Kidney (tissue), 14 donors: ENCODE measurements around the gene HSD17B3. TPM values are rescaled to one million over a fixed set of nuclear protein-coding genes. Genes with fewer than 3 reads are reported as not detected.

Experiments
- DNase-seq, 5 donors: peaks; one replicate each; pipeline ENCODE4 v3.0.0-alpha.2; 2013 to 2020
- FAIRE-seq: peaks from 2 replicates; lab custom pipeline; 2012; peaks lifted over from hg19 to GRCh38; lab: Jason Lieb, UNC
- H3K27ac ChIP-seq, 2 donors: one replicate each; pipeline ENCODE4 v1.7.0; 2013; ENCODE audit warnings: low read depth in 2 of 2, low read length in 2 of 2, inconsistent platforms in 1 of 2
- H3K27me3 ChIP-seq: one replicate; pipeline ENCODE4 v1.7.1; 2013; ENCODE audit warnings: low read length, inconsistent platforms; ENCODE audit not compliant: control insufficient read depth, insufficient read depth
- H3K36me3 ChIP-seq, 3 donors: one replicate each; pipeline versions ENCODE4 v1.7.0 to v1.7.1; 2013; ENCODE audit warnings: low read length in 3 of 3, control low read depth in 1 of 3, inconsistent platforms in 1 of 3; ENCODE audit not compliant: insufficient read depth in 3 of 3, control insufficient read depth in 2 of 3
- H3K4me1 ChIP-seq, 3 donors: one replicate each; pipeline versions ENCODE4 v1.7.0 to v1.7.1; 2013; ENCODE audit warnings: low read length in 3 of 3, inconsistent platforms in 1 of 3, low read depth in 1 of 3; ENCODE audit not compliant: control insufficient read depth in 2 of 3, insufficient read depth in 2 of 3
- H3K4me3 ChIP-seq, 3 donors: one replicate each; pipeline versions ENCODE4 v1.7.0 to v1.8.1; 2013; ENCODE audit warnings: low read length in 3 of 3, control low read depth in 1 of 3, inconsistent platforms in 1 of 3
- H3K9ac ChIP-seq, 3 donors: one replicate each; pipeline versions ENCODE4 v1.7.0 to v1.7.1; 2013; ENCODE audit warnings: low read length in 3 of 3, control low read depth in 1 of 3, inconsistent platforms in 1 of 3
- H3K9me3 ChIP-seq, 3 donors: one replicate each; pipeline versions ENCODE4 v1.7.0 to v1.7.1; 2013; ENCODE audit warnings: low read length in 3 of 3, control low read depth in 1 of 3, inconsistent platforms in 1 of 3; ENCODE audit not compliant: control insufficient read depth in 2 of 3, insufficient read depth in 1 of 3
- intact Hi-C: fragments of 100-400 bp; cut with DNase I; formaldehyde crosslinking; loops from one replicate; pipeline ENCODE4 v1.11.1; 2022
- polyA plus RNA-seq: library from polyadenylated mRNA; stranded (reverse); fragments of 350-450 nt; fragmentation: Illumina TruSeq; extraction: RNeasy Lipid Tissue Mini Kit (QIAGEN cat#74804); gene quantifications from one replicate; pipeline ENCODE4 v1.2.3, GENCODE V29; 2014; ENCODE audit warnings: low read depth, low replicate concordance; ENCODE audit not compliant: insufficient read depth
- total RNA-seq: library from RNA; stranded (reverse); fragmentation: NEBNext Ultra II Directional; extraction: Animal tissue kit (Norgen Biotek cat#: 25700); gene quantifications from one replicate; pipeline ENCODE4 v1.2.1, GENCODE V29; 2021
- TF ChIP-seq, protein P1 (sequence below): IDR thresholded peaks from 3 replicates; pipeline ENCODE4 v1.5.1; 2012; ENCODE audit warnings: mild to moderate bottlenecking, moderate library complexity, borderline replicate concordance; ENCODE audit not compliant: insufficient read depth; ENCODE audit errors: extremely low read depth
- donor health status: control.
- donor health status: control.
- donor health status: control.
- donor health status: control.
- donor health status: control.
- donor health status: DM: yes; HTN: yes; CAD: no.
- donor health status: Normal renal cell carcinoma (clear cell type).

The HSD17B3 gene
- total and polyA plus RNA-seq, 2 donors from 2014 or later = 0.66 to 2.0 TPM

DNA sequence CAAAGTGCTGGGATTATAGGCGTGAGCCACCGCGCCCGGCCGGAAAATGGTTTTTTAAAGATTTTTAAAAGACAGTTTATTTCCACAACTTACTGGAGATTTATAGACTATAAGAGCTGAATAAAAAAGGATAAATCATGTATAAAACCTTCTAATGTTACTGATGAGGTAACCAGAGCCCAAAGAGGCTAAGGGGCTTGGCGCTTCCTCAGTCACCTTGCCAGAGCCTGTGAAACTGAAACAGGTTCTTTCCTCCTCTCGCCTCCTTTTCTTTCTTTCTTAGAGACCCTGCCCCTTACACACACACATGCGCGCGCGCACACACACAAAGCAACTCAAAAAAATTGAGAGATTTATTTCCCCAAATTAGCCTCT lies 69.8 kb downstream of the HSD17B3 start:
- TF ChIP-seq, protein P1, sequence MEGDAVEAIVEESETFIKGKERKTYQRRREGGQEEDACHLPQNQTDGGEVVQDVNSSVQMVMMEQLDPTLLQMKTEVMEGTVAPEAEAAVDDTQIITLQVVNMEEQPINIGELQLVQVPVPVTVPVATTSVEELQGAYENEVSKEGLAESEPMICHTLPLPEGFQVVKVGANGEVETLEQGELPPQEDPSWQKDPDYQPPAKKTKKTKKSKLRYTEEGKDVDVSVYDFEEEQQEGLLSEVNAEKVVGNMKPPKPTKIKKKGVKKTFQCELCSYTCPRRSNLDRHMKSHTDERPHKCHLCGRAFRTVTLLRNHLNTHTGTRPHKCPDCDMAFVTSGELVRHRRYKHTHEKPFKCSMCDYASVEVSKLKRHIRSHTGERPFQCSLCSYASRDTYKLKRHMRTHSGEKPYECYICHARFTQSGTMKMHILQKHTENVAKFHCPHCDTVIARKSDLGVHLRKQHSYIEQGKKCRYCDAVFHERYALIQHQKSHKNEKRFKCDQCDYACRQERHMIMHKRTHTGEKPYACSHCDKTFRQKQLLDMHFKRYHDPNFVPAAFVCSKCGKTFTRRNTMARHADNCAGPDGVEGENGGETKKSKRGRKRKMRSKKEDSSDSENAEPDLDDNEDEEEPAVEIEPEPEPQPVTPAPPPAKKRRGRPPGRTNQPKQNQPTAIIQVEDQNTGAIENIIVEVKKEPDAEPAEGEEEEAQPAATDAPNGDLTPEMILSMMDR = no peak
- Histone ChIP-seq H3K27me3 (no peaks in the 10 kb centered on the region), H3K27ac (peak overlapping the region in 1 of 2 donors; percentile 6), H3K4me3 (no peak overlapping the region), H3K36me3 (no peaks in the 10 kb centered on the region), H3K9ac (no peak overlapping the region), H3K9me3 (no peaks in the 10 kb centered on the region), H3K4me1 (no peaks in the 10 kb centered on the region)
- intact Hi-C loops = no loop called here
- no peak for DNase-seq
- no peak for FAIRE-seq

DNA sequence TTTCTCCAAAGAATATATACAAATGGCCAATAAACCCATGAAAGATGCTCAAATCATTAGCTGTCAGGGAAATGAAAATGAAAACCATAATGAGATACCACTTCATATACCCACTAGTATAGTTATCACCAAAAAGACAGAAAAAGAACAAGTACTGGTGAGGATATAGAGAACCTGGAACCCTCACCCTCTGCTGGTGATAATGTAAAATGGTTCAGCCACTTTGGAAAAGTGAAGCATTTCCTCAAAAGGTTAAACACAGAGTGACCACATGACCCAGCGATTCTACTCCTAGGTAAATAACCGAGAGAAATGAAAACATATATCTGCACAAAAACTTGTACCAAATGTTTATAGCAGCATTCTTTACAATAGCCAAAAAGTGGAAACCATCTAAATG lies 72.0 kb downstream of the HSD17B3 start:
- FAIRE-seq (no peak), DNase-seq (no peak)
- TF ChIP-seq, protein P1 = no peak
- intact Hi-C loops = no loop called here
- Histone ChIP-seq H3K36me3 (no peaks in the 10 kb centered on the region), H3K9me3 (no peaks in the 10 kb centered on the region), H3K9ac (no peak overlapping the region), H3K4me3 (no peak overlapping the region), H3K4me1 (no peaks in the 10 kb centered on the region), H3K27ac (no peak overlapping the region), H3K27me3 (no peaks in the 10 kb centered on the region)

DNA sequence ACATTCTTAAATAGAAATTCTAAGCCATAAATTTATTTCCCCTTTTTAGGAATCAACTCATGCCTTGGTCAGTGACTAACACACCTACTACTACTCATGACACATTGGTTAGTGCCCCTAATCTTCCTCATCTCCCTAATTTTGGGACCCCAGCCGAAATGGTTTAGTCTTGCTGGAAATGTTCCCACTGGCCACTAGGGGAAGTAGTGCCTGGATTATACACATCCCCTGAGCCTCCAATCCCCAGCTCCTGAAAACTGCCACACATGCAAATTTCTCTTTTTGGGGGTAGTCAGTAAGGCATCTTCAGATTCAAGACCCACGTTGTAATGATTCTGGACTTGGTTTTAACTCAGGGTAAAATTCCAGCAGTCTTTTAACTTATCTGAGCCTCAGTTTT lies 79.8 kb downstream of the HSD17B3 start:
- intact Hi-C loops = no loop called here
- DNase-seq (peak in 1 of 5 donors; percentile 27), FAIRE-seq (no peak)
- H3K4me3 ChIP-seq = no peak overlapping the region
- no peak overlapping the region for H3K9ac ChIP-seq
- TF ChIP-seq, protein P1 = peak; percentile 34
- no peaks in the 10 kb centered on the region for H3K27me3 ChIP-seq
- no peak overlapping the region for H3K27ac ChIP-seq
- H3K9me3 ChIP-seq = no peaks in the 10 kb centered on the region
- H3K36me3 ChIP-seq = no peaks in the 10 kb centered on the region
- peaks cover 0 to 2% (median 0%) of the 10 kb centered on the region in 3 donors for H3K4me1 ChIP-seq

DNA sequence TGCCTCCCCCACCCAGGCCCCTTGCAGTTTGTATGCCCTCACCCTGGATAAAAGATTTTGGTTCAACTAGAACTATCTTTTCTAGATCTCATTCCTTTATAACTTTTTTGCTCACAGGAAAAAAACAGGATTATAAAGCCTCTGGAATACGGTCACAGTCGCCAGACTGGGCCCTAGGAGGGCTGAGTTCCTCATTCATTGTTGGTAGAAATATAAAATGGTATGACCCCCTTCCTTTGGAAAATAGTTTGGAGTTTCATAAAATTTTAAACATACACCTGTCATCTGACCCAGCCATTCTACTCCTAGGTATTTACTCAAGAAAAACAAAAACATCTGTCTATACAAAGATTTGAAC lies 82.1 kb downstream of the HSD17B3 start:
- Histone ChIP-seq H3K27me3 (no peaks in the 10 kb centered on the region), H3K9ac (no peak overlapping the region), H3K9me3 (no peaks in the 10 kb centered on the region), H3K36me3 (no peaks in the 10 kb centered on the region), H3K4me1 (peaks cover 0 to 2% (median 0%) of the 10 kb centered on the region in 3 donors), H3K4me3 (no peak overlapping the region), H3K27ac (no peak overlapping the region)
- DNase-seq (no peak), FAIRE-seq (no peak)
- TF ChIP-seq, protein P1 = no peak
- intact Hi-C loops = no loop called here
